Endothelial cell of umbilical vein (primary cell): ENCODE results near the gene NXN.

ENCODE experiments used
- EZH2 ChIP-seq: IDR thresholded peaks from 2 replicates; pipeline ENCODE4 v1.6.1; 2012; ENCODE audit warnings: borderline replicate concordance, low read depth, mild to moderate bottlenecking, moderate library complexity, low read length, inconsistent platforms; ENCODE audit not compliant: severe bottlenecking
- FOS ChIP-seq: IDR thresholded peaks from 2 replicates; pipeline ENCODE4 v1.6.1; 2011; ENCODE audit warnings: mild to moderate bottlenecking, low read length, moderate library complexity, borderline replicate concordance; ENCODE audit not compliant: insufficient read depth
- JUN ChIP-seq: IDR thresholded peaks from 2 replicates; pipeline ENCODE4 v1.6.1; 2011; ENCODE audit warnings: borderline replicate concordance, low read depth; ENCODE audit not compliant: insufficient read length, insufficient read depth
- MAX ChIP-seq: IDR thresholded peaks from 2 replicates; pipeline ENCODE4 v1.6.1; 2011; ENCODE audit not compliant: insufficient read depth, insufficient read length
- MYC ChIP-seq: IDR thresholded peaks from one replicate; pipeline ENCODE4 v1.6.1; 2011; ENCODE audit warnings: mild to moderate bottlenecking, low read depth, low read length
- POLR2A ChIP-seq: IDR thresholded peaks from 2 replicates; pipeline ENCODE4 v1.6.1; 2012; ENCODE audit warnings: low read depth, mild to moderate bottlenecking, control low read depth, low read length
- POLR2AphosphoS5 ChIP-seq: IDR thresholded peaks from 2 replicates; pipeline ENCODE4 v1.6.1; 2012; ENCODE audit warnings: low read depth, mild to moderate bottlenecking, control low read depth, low read length, moderate library complexity; ENCODE audit not compliant: insufficient read depth
- TF ChIP-seq, protein P1 (sequence below), 2 donors: IDR thresholded peaks; 1 replicate in 1 of 2; 2 replicates in 1 of 2; pipeline ENCODE4 v1.5.1; 2011; ENCODE audit warnings: low read length in 2 of 2, mild to moderate bottlenecking in 2 of 2, moderate library complexity in 2 of 2, control low read depth in 1 of 2, inconsistent platforms in 1 of 2, low read depth in 1 of 2; ENCODE audit not compliant: insufficient read depth in 1 of 2; ENCODE audit errors: extremely low read depth in 1 of 2

GRCh38 chr17:967122-967521 lies 12.5 kb downstream of the NXN start:
- TF ChIP-seq FOS (no peak), POLR2AphosphoS5 (no peak), EZH2 (no peak), JUN (no peak), POLR2A (no peak), MYC (no peak), MAX (no peak)
- TF ChIP-seq, protein P1, sequence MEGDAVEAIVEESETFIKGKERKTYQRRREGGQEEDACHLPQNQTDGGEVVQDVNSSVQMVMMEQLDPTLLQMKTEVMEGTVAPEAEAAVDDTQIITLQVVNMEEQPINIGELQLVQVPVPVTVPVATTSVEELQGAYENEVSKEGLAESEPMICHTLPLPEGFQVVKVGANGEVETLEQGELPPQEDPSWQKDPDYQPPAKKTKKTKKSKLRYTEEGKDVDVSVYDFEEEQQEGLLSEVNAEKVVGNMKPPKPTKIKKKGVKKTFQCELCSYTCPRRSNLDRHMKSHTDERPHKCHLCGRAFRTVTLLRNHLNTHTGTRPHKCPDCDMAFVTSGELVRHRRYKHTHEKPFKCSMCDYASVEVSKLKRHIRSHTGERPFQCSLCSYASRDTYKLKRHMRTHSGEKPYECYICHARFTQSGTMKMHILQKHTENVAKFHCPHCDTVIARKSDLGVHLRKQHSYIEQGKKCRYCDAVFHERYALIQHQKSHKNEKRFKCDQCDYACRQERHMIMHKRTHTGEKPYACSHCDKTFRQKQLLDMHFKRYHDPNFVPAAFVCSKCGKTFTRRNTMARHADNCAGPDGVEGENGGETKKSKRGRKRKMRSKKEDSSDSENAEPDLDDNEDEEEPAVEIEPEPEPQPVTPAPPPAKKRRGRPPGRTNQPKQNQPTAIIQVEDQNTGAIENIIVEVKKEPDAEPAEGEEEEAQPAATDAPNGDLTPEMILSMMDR (IDR thresholded peaks at IDR 0.05; ENCODE audit: extremely low read depth in 1 of 2, insufficient read depth in 1 of 2, low read depth in 1 of 2, low read length in 2 of 2) = no peak
